SK-N-SH (cell line): ENCODE measurements around the gene GAGE10. TPM values are rescaled to one million over a fixed set of nuclear protein-coding genes. Genes with fewer than 3 reads are reported as not detected.

Experiments
- CTCF ChIA-PET: fragments of 300-600, 350-600 bp; formaldehyde crosslinking; extraction: SDS; loops from one replicate; lab custom pipeline; 2021; lab: Yijun Ruan, JAX
- POLR2A ChIA-PET: fragments of 350-600 bp; sonication (Branson Sonifier 250); formaldehyde crosslinking; extraction: SDS; loops from one replicate; lab custom pipeline; 2020; ENCODE audit warnings: antibody characterized with exemption, inconsistent platforms; lab: Yijun Ruan, JAX
- DNase-seq: peaks from one replicate; pipeline ENCODE4 v3.0.0; 2012
- H2AFZ ChIP-seq: fragments of 200-600 bp; sonication (generic); 2 replicates; pipeline ENCODE4 v1.8.1; 2016; ENCODE audit warnings: antibody characterized with exemption, mild to moderate bottlenecking, low read depth
- H3F3A ChIP-seq: fragments of 200-600 bp; sonication (generic); replicated peaks from 2 replicates; pipeline ENCODE3; 2016; ENCODE audit warnings: antibody characterized with exemption, mild to moderate bottlenecking; ENCODE audit not compliant: insufficient read depth
- H3K27ac ChIP-seq, 2 experiments: fragments of 200-500 bp in 1 of 2; fragments of 200-600 bp in 1 of 2; sonication (Bioruptor generic) in 1 of 2; sonication (generic), shearing (Covaris generic) in 1 of 2; 2 replicates each; pipeline versions ENCODE4 v1.5.1 to v1.6.1; 2014 to 2016; ENCODE audit warnings: low read depth in 2 of 2, inconsistent platforms in 1 of 2, low read length in 1 of 2, mild to moderate bottlenecking in 1 of 2, mixed read lengths in 1 of 2
- H3K27me3 ChIP-seq: fragments of 200-600 bp; sonication (generic), shearing (Covaris generic); 2 replicates; pipeline ENCODE4 v1.6.1; 2016; ENCODE audit warnings: mixed run types; ENCODE audit not compliant: insufficient read depth
- H3K36me3 ChIP-seq, 2 experiments: fragments of 200-500 bp in 1 of 2; fragments of 200-600 bp in 1 of 2; sonication (Bioruptor generic) in 1 of 2; sonication (generic) in 1 of 2; replicated peaks in 1 of 2; 2 replicates each; pipeline versions ENCODE3 to v1.5.1; 2014 to 2016; ENCODE audit warnings: low read length in 1 of 2, mild to moderate bottlenecking in 1 of 2; ENCODE audit not compliant: insufficient read depth in 2 of 2, control insufficient read depth in 1 of 2
- H3K4me1 ChIP-seq, 2 experiments: fragments of 200-500 bp in 1 of 2; fragments of 200-600 bp in 1 of 2; sonication (Bioruptor generic) in 1 of 2; sonication (generic), shearing (Covaris generic) in 1 of 2; 2 replicates each; pipeline versions ENCODE4 v1.5.1 to v1.6.1; 2014 to 2016; ENCODE audit warnings: low read depth in 1 of 2, low read length in 1 of 2, mixed run types in 1 of 2; ENCODE audit not compliant: insufficient read depth in 2 of 2, control insufficient read depth in 1 of 2
- H3K4me2 ChIP-seq: fragments of 200-600 bp; sonication (generic), shearing (Covaris generic); 2 replicates; pipeline ENCODE4 v1.6.1; 2017; ENCODE audit warnings: mixed run types
- H3K4me3 ChIP-seq, 2 experiments: fragments of 200-500 bp in 1 of 2; fragments of 200-600 bp in 1 of 2; sonication (Bioruptor generic) in 1 of 2; sonication (generic), shearing (Covaris generic) in 1 of 2; 2 replicates each; pipeline versions ENCODE4 v1.5.1 to v1.8.1; 2014 to 2016; ENCODE audit warnings: low read depth in 2 of 2, inconsistent platforms in 1 of 2, low read length in 1 of 2, mild to moderate bottlenecking in 1 of 2, mixed read lengths in 1 of 2, moderate library complexity in 1 of 2
- H3K79me2 ChIP-seq: fragments of 200-600 bp; sonication (generic); 2 replicates; pipeline ENCODE4 v1.8.1; 2017; ENCODE audit warnings: mild to moderate bottlenecking; ENCODE audit not compliant: insufficient read depth
- H3K9ac ChIP-seq: fragments of 200-600 bp; sonication (generic); 2 replicates; pipeline ENCODE4 v1.6.1; 2017; ENCODE audit warnings: mixed run types
- H3K9me2 ChIP-seq: fragments of 200-600 bp; sonication (generic); 2 replicates; pipeline ENCODE4 v1.6.1; 2017; ENCODE audit warnings: mixed run types
- H3K9me3 ChIP-seq: fragments of 200-600 bp; sonication (generic); 2 replicates; pipeline ENCODE4 v1.6.1; 2017; ENCODE audit warnings: mixed run types, mild to moderate bottlenecking, moderate library complexity
- H4K20me1 ChIP-seq: fragments of 200-600 bp; sonication (generic); 2 replicates; pipeline ENCODE4 v1.6.1; 2017; ENCODE audit warnings: mild to moderate bottlenecking, mixed run types; ENCODE audit not compliant: insufficient read depth
- CHD2 ChIP-seq: fragments of 150-350 bp; IDR thresholded peaks from 2 replicates; pipeline ENCODE4 v1.6.1; 2018; ENCODE audit warnings: low read length; ENCODE audit not compliant: partially characterized antibody
- EP300 ChIP-seq, 2 experiments: IDR thresholded peaks; 2 replicates each; pipeline versions ENCODE4 v1.4.0 to v1.6.1; 2012; ENCODE audit warnings: borderline replicate concordance in 1 of 2, low read depth in 1 of 2, low read length in 1 of 2
- EZH2phosphoT487 ChIP-seq: fragments of 200-600 bp; sonication (generic); IDR thresholded peaks from 2 replicates; pipeline ENCODE4 v1.6.1; 2017; ENCODE audit warnings: low read depth, mixed run types, mild to moderate bottlenecking, antibody characterized with exemption, moderate library complexity, borderline replicate concordance
- GATA2 ChIP-seq: sonication (generic); formaldehyde crosslinking; IDR thresholded peaks from 2 replicates; pipeline ENCODE4 v1.5.0; 2020; ENCODE audit warnings: mild to moderate bottlenecking, missing genetic modification reagents
- MAX ChIP-seq: IDR thresholded peaks from 2 replicates; pipeline ENCODE4 v1.4.0; 2012; ENCODE audit warnings: low read depth
- MEF2A ChIP-seq: IDR thresholded peaks from 2 replicates; pipeline ENCODE4 v1.4.0; 2012; ENCODE audit warnings: low read depth, borderline replicate concordance
- MXI1 ChIP-seq: IDR thresholded peaks from 2 replicates; pipeline ENCODE4 v1.6.1; 2012; ENCODE audit warnings: mild to moderate bottlenecking, low read depth, low read length, improper control_type of control experiment
- NFIC ChIP-seq: IDR thresholded peaks from 2 replicates; pipeline ENCODE4 v1.4.0; 2012; ENCODE audit warnings: borderline replicate concordance
- POLR2AphosphoS5 ChIP-seq: IDR thresholded peaks from 2 replicates; pipeline ENCODE4 v1.6.1; 2012; ENCODE audit warnings: low read depth, low read length
- RAD21 ChIP-seq: IDR thresholded peaks from 2 replicates; pipeline ENCODE4 v1.6.1; 2012; ENCODE audit warnings: mild to moderate bottlenecking, low read length
- RCOR1 ChIP-seq: fragments of 150-350 bp; IDR thresholded peaks from 2 replicates; pipeline ENCODE4 v1.6.1; 2017; ENCODE audit warnings: antibody characterized with exemption, low read length
- RFX5 ChIP-seq: IDR thresholded peaks from 2 replicates; pipeline ENCODE4 v1.6.1; 2012; ENCODE audit warnings: mild to moderate bottlenecking, improper control_type of control experiment, low read length
- SIN3A ChIP-seq: IDR thresholded peaks from 2 replicates; pipeline ENCODE4 v1.6.1; 2012; ENCODE audit warnings: low read depth, mild to moderate bottlenecking, low read length, moderate library complexity, borderline replicate concordance
- TAF1 ChIP-seq: IDR thresholded peaks from 2 replicates; pipeline ENCODE4 v1.6.1; 2012; ENCODE audit warnings: low read depth, mild to moderate bottlenecking, low read length, moderate library complexity, borderline replicate concordance
- TCF12 ChIP-seq: IDR thresholded peaks from 2 replicates; pipeline ENCODE4 v1.4.0; 2012
- TEAD4 ChIP-seq: IDR thresholded peaks from 2 replicates; pipeline ENCODE4 v1.4.0; 2012; ENCODE audit warnings: mild to moderate bottlenecking, borderline replicate concordance; ENCODE audit not compliant: insufficient read depth
- YY1 ChIP-seq: IDR thresholded peaks from 2 replicates; pipeline ENCODE4 v1.4.0; 2012; ENCODE audit warnings: low read depth, mild to moderate bottlenecking
- WGBS: methylation state at CpG from one replicate; pipeline ENCODE4 v1.1.6; 2017; ENCODE audit warnings: low lambda C conversion rate; 5-methylcytosine and 5-hydroxymethylcytosine counted together
- polyA plus RNA-seq, 3 experiments: library from polyadenylated mRNA; depleted of rRNA; stranded (reverse); fragments of >200 nt; gene quantifications; 2 replicates each; pipeline ENCODE4 v1.2.3, GENCODE V29; 2012

GAGE10 gene
- polyA plus RNA-seq, 1 of the 3 experiments (the other 2 are of a cell fraction), result not detected

- 64% methylated on average over 35 of the region's 70 CpGs for WGBS
- ChIA-PET POLR2A (interaction anchor here (0.9 kb wide), 1 partner anchor 196 kb away, joined by 3 read pairs; the partner anchor contains the start of gene PRAF2), CTCF (no interaction called here)
These were observed 33.6 kb upstream of the GAGE10 start, which contains the start of gene PPP1R3F for GRCh38 chrX:49269767-49270248. Gene PPP1R3F (plus strand): TSS chrX:49269793. CDS start chrX:49269870, 77 bp downstream.

DNA sequence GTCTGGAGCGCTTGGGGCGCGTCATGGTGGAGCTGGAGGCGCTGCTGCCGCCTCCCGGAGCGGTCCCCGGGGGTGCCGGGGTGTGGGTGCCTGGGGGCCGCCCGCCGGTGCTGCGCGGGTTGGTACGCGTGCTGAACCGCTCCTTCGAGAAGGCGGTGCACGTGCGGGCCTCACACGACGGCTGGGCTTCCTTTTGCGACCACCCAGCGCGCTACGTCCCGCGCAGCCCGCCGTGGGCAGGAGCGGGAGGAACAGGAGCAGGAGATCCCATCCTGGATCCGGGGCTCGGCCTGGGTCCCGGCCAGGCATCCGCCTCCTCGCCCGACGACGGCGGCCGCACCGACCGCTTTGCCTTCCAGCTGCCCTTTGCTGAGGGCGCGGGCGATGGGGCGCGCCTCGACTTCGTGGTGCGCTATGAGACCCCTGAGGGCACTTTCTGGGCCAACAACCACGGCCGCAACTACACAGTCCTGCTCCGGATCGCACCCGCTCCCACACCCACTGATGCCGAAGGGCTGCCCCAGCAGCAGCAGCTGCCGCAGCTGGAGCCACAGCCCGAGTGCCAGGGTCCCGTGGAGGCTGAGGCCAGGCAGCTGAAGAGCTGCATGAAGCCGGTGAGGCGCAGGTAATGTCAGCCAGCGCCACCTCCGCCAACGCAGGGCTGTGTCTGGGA lies 33.1 kb upstream of the GAGE10 start:
- Histone ChIP-seq H3K4me1 (peaks cover 0 to 23% of the 10 kb centered on the region in 2 experiments; a peak in 1 of 4 replicates), H3K36me3 (no peaks in the 10 kb centered on the region), H3K27ac (peak overlapping the region; percentile 82; a peak in 3 of 4 replicates), H3K4me3 (peak overlapping the region; percentile 64 to 65), H2AFZ (no peak overlapping the region), H3F3A (no peaks in the 10 kb centered on the region), H3K9me2 (no peaks in the 10 kb centered on the region), H3K79me2 (peaks cover 24% of the 10 kb centered on the region; the same call in 1 of the 2 replicates), H3K27me3 (no peaks in the 10 kb centered on the region; the same call in 1 of the 2 replicates), H3K9ac (peak overlapping the region; percentile 73), H4K20me1 (peaks cover 4% of the 10 kb centered on the region; the same call in 1 of the 2 replicates), H3K4me2 (peak overlapping the region; percentile 84), H3K9me3 (no peaks in the 10 kb centered on the region)
- ChIA-PET POLR2A (no interaction called here), CTCF (interaction anchor here (0.7 kb wide), 1 partner anchor 788 kb away, joined by 3 read pairs; no protein-coding TSS in a partner anchor)
- DNase-seq, result peak; percentile 42
- no peak for TF ChIP-seq RFX5
- no peak for TF ChIP-seq TEAD4
- no peak for TF ChIP-seq POLR2AphosphoS5
- TF ChIP-seq MAX, result peak; percentile 72
- TF ChIP-seq TAF1, result no peak
- TF ChIP-seq RAD21, result no peak
- no peak for TF ChIP-seq SIN3A
- TF ChIP-seq TCF12, result no peak
- no peak for TF ChIP-seq EP300 (IDR thresholded peaks at IDR 0.05; ENCODE audit: borderline replicate concordance in 1 of 2, low read depth in 1 of 2, low read length in 1 of 2)
- WGBS, result 46% methylated on average over 29 of the region's 66 CpGs

More at GRCh38 chrX:49269767-49270248, 33.6 kb upstream of the GAGE10 start, which contains the start of gene PPP1R3F:
- no peaks in the 10 kb centered on the region for H3K36me3 ChIP-seq
- peak within 1 kb of the TSS; percentile 64 to 65 for H3K4me3 ChIP-seq
- peak within 1 kb of the TSS; percentile 73 for H3K9ac ChIP-seq
- peak within 1 kb of the TSS; percentile 82 to 84 for H3K27ac ChIP-seq
- H3K79me2 ChIP-seq, result peaks cover 24% of the 10 kb centered on the region; the same call in 1 of the 2 replicates
- H2AFZ ChIP-seq, result peak within 1 kb of the TSS; percentile 82
- no peak for DNase-seq
- peaks cover 4% of the 10 kb centered on the region; the same call in 1 of the 2 replicates for H4K20me1 ChIP-seq
- H3K4me2 ChIP-seq, result peak within 1 kb of the TSS; percentile 84
- H3K27me3 ChIP-seq, result no peaks in the 10 kb centered on the region; the same call in 1 of the 2 replicates
- H3F3A ChIP-seq, result no peaks in the 10 kb centered on the region
- H3K4me1 ChIP-seq, result peaks cover 0 to 23% of the 10 kb centered on the region in 2 experiments; a peak in 1 of 4 replicates
- no peaks in the 10 kb centered on the region for H3K9me3 ChIP-seq
- no peaks in the 10 kb centered on the region for H3K9me2 ChIP-seq
- TF ChIP-seq CHD2 (no peak), POLR2AphosphoS5 (peak; percentile 20; the same call in 1 of the 2 replicates), MEF2A (no peak), RCOR1 (no peak), YY1 (peak; percentile 86), NFIC (no peak), EZH2phosphoT487 (no peak), TCF12 (no peak), GATA2 (CRISPR knock-in tag) (no peak), MXI1 (no peak)
